Measurements from ENCODE around the gene NDUFS6.
"Not testable (repeated sequence)": the region's sequence is repeated elsewhere in the genome, so short reads cannot be mapped to it uniquely, and the experiment has no call there.

NDUFS6 gene

GRCh38 chr5:1814183-1815020 lies 13.2 kb downstream of the NDUFS6 start:
- in situ Hi-C loops (cut with HindIII; ENCODE audit: low sequenced_read_pairs) = no loop called here

GRCh38 chr5:1815071-1815786 lies 14.0 kb downstream of the NDUFS6 start:
- in situ Hi-C loops (cut with HindIII; ENCODE audit: low sequenced_read_pairs) = no loop called here

- in situ Hi-C loops (cut with HindIII; ENCODE audit: low sequenced_read_pairs) = no loop called here
Measured at GRCh38 chr5:1815881-1816292, 14.7 kb downstream of the NDUFS6 start.

- in situ Hi-C loops (cut with HindIII; ENCODE audit: low sequenced_read_pairs) = not testable (repeated sequence)
Measured at GRCh38 chr5:1816495-1817089, 15.4 kb downstream of the NDUFS6 start.

- in situ Hi-C loops (cut with HindIII; ENCODE audit: low sequenced_read_pairs) = no loop called here
Measured at GRCh38 chr5:1817261-1818043, 16.2 kb downstream of the NDUFS6 start.

GRCh38 chr5:1818784-1819183 lies 17.6 kb downstream of the NDUFS6 start:
- in situ Hi-C loops (cut with HindIII; ENCODE audit: low sequenced_read_pairs) = no loop called here

- in situ Hi-C loops (cut with HindIII; ENCODE audit: low sequenced_read_pairs) = no loop called here
Measured at GRCh38 chr5:1819458-1819857, 18.3 kb downstream of the NDUFS6 start.

GRCh38 chr5:1820381-1820780 lies 19.2 kb downstream of the NDUFS6 start:
- in situ Hi-C loops (cut with HindIII; ENCODE audit: low sequenced_read_pairs) = no loop called here

- in situ Hi-C loops (cut with HindIII; ENCODE audit: low sequenced_read_pairs) = no loop called here
Measured at GRCh38 chr5:1820926-1821325, 19.7 kb downstream of the NDUFS6 start.

GRCh38 chr5:1821862-1822261 lies 20.7 kb downstream of the NDUFS6 start:
- in situ Hi-C loops (cut with HindIII; ENCODE audit: low sequenced_read_pairs) = no loop called here

DNA sequence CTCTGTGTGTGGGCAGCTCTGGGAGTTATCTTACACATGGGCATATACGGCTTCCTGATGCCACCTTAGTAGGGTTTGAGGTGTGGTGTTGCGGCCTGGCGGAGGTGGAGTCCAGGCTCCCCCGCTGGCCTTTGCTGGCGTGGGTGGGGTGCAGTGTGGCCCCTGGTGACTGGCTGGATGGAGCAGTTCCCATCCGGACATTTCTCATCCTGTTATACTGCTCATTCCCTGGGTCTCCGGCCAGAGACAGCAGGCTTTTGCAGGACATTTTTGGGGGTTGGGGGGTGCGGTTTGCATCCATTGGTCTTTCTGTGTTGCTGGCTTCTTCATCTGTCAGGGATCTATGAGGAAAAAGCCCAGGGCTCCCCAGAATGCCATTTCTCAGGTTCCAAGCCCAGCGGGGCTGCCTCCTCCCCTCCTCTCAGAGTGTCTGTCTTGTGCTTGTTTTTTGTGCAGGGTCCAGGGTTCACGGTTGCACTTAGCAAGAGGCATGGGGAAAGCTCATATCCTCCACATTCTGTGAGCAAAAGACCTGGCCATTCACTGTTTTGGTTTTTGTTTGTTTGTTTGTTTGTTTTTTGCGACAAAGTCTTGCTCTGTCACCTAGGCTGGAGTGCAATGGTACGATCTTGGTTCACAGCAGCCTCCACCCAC lies 22.3 kb downstream of the NDUFS6 start:
- in situ Hi-C loops (cut with HindIII; ENCODE audit: low sequenced_read_pairs) = no loop called here

- in situ Hi-C loops (cut with HindIII; ENCODE audit: low sequenced_read_pairs) = no loop called here
Measured at GRCh38 chr5:1824109-1824821, 23.1 kb downstream of the NDUFS6 start.

DNA sequence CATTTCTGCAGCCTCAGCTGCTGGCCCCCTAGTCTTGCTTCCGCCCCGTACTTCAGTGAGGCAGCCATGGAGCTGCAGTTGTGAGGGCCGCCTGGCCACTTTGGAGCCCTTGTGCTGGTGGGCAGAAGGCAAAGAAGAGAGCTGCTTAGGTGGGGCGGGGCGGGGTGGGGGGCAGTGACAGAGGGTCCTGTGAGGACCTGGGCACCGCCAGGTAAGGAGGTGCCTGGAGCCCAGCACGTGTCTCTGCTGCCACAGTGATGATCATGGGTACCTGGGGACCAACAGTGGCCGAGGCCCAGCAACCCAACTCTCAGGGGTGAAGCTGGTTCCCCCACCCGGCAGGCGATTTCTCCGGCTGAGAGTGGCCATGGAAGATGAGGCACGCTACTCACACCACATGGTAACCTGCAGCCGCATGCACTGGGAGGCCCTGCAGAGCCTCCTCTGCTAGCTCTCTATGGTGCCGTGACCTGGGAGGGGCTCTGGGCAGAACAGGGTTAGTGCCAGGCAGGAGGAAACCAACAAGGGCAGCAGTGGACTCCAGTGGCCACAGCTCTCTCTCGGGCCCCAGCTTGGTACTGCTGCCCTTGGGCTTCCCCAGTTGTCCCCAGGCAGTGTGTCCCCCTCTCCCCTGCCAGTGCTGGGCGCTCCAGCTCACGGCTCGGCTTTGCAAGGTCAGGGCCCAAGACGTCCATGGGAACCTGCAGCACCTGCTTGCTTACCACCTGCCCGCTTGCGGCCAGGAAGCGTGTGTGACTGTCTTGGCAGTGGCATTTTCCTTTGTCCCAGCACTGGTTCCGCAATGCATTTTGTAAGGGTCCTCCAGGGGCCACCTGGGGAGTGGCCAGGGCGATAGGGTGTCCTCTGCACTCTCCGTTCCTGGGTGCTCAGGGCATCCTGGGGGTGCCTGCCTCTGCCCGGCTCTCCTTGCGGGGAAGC lies 24.0 kb downstream of the NDUFS6 start:
- in situ Hi-C loops (cut with HindIII; ENCODE audit: low sequenced_read_pairs) = no loop called here

- in situ Hi-C loops (cut with HindIII; ENCODE audit: low sequenced_read_pairs) = no loop called here
Measured at GRCh38 chr5:1826235-1826980, 25.2 kb downstream of the NDUFS6 start.

DNA sequence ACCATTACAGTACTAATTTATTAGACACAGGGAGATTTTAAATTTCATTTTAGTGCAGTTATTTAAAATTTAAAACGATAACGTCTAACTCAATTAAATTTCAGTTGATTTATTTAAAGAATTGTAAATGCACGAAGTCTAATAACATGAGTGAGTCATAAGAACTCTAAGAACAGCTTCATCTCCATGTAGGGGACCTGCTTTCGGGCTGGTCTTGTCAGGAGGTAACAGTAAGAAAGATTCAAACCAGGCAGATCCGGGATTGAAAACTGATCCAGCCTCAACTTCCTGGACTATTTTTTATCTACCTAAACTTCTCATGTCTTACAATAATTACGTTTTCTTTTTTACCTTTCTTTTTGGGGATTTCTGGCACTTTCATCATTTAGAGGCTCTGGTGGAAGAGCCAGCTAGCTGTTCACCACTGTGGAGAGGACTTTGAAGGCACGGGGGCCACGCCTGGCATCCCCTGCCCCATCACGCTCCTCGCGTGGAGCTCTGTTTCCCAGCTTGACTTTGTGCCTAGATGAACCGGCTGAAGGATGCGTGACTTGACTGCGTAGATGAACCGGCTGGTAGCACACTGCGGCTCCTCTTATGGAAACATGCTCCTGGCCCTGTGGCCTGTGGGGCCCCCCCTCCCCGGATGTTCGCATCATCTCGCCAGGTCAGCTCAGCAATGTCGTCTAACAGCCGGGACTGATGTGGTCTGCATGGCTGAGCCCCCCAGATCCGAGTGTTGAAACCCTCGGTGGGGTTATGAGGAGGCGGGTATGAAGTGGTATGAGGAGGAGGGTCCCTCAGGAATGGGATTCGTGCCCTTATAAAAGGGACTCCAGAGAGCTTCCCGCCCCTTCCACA lies 26.0 kb downstream of the NDUFS6 start:
- in situ Hi-C loops (cut with HindIII; ENCODE audit: low sequenced_read_pairs) = no loop called here

- in situ Hi-C loops (cut with HindIII; ENCODE audit: low sequenced_read_pairs) = no loop called here
Measured at GRCh38 chr5:1827886-1828397, 26.7 kb downstream of the NDUFS6 start.
